GM10248 (cell line): Measurements from ENCODE around the gene MARK2.
A peak's percentile ranks its signal among the peaks of the same experiment; 100 is the strongest.

Source experiments
- CTCF ChIA-PET: fragments of 300-600 bp; sonication (Branson Sonifier 250); formaldehyde crosslinking; extraction: SDS; loops from one replicate; lab custom pipeline; 2021; ENCODE audit warnings: antibody characterized with exemption; lab: Yijun Ruan, JAX
- POLR2A ChIA-PET: fragments of 350-650 bp; sonication (Branson Sonifier 250); formaldehyde crosslinking; extraction: SDS; loops from one replicate; lab custom pipeline; 2020; ENCODE audit warnings: antibody characterized with exemption; lab: Yijun Ruan, JAX
- DNase-seq: peaks from one replicate; pipeline ENCODE4 v3.0.0; 2012; ENCODE audit errors: extremely low spot score
- CTCF ChIP-seq: IDR thresholded peaks from 2 replicates; pipeline ENCODE4 v1.5.1; 2012; ENCODE audit warnings: mild to moderate bottlenecking, low read depth; ENCODE audit errors: extremely low read depth, missing control alignments, control extremely low read depth

MARK2 gene

GRCh38 chr11:63931876-63932275 lies 93.0 kb downstream of the MARK2 start:
- ChIA-PET POLR2A (no interaction called here), CTCF (interaction anchor here (1.0 to 1.2 kb wide), 2 partner anchors 11 to 95 kb away, joined by 3 to 5 read pairs; no protein-coding TSS in a partner anchor)
- TF ChIP-seq CTCF, result no peak
- DNase-seq, result no peak

GRCh38 chr11:63933459-63933858 lies 94.5 kb downstream of the MARK2 start:
- POLR2A ChIA-PET, result no interaction called here
- no peak for TF ChIP-seq CTCF
- CTCF ChIA-PET, result interaction anchor here (0.9 to 1.9 kb wide), 2 partner anchors 12 to 13 kb away, joined by 3 to 11 read pairs; no protein-coding TSS in a partner anchor
- DNase-seq, result no peak

GRCh38 chr11:63937713-63938478 lies 99.0 kb downstream of the MARK2 start:
- no peak for TF ChIP-seq CTCF
- ChIA-PET CTCF (interaction anchor here (0.9 to 2.1 kb wide), 4 partner anchors 18 to 101 kb away, joined by 3 to 6 read pairs (median 4); no protein-coding TSS in a partner anchor), POLR2A (no interaction called here)
- no peak for DNase-seq

- ChIA-PET CTCF (interaction anchor here (1.0 to 2.1 kb wide), 3 partner anchors 18 to 102 kb away, joined by 4 to 6 read pairs (median 4); no protein-coding TSS in a partner anchor), POLR2A (interaction anchor here (0.6 to 0.9 kb wide), 4 partner anchors 13 to 380 kb away, joined by 3 to 4 read pairs (median 3); partner anchors contain the start of gene RCOR2)
- TF ChIP-seq CTCF, result no peak
- peak; percentile 99 for DNase-seq
Measured at GRCh38 chr11:63938479-63939396, 99.8 kb downstream of the MARK2 start, which contains the start of gene NAA40. Gene NAA40 (plus strand): TSS chr11:63939002. CDS start chr11:63939097, 95 bp downstream.

GRCh38 chr11:63939397-63939891 lies 100.5 kb downstream of the MARK2 start:
- no peak for DNase-seq
- CTCF ChIA-PET, result interaction anchor here (1.9 to 2.1 kb wide), 2 partner anchors 19 to 102 kb away, joined by 4 to 6 read pairs; no protein-coding TSS in a partner anchor
- TF ChIP-seq CTCF, result no peak
- POLR2A ChIA-PET, result interaction anchor here (0.6 to 0.9 kb wide), 3 partner anchors 12 to 105 kb away, joined by 3 to 4 read pairs (median 3); partner anchors contain the start of gene RCOR2
